Tibial nerve (tissue), 4 donors: ENCODE measurements around the gene SCAF1. TPM values are rescaled to one million over a fixed set of nuclear protein-coding genes. Genes with fewer than 3 reads are reported as not detected.
A peak's percentile ranks its signal among the peaks of the same experiment; 100 is the strongest.

Experiments used
- DNase-seq, 2 donors: peaks; one replicate each; pipeline ENCODE4 v3.0.0-alpha.2; 2019; ENCODE audit warnings: low spot score in 2 of 2
- H3K27ac ChIP-seq, 4 donors: fragments of 200-600 bp; sonication (generic) in 3 of 4; one replicate each; pipeline ENCODE4 v1.5.1; 2017 to 2019; ENCODE audit warnings: mild to moderate bottlenecking in 1 of 4
- H3K27me3 ChIP-seq, 2 donors: fragments of 200-600 bp; sonication (generic) in 1 of 2; one replicate each; pipeline versions ENCODE4 v1.5.1 to v1.6.0; 2017 to 2019
- H3K36me3 ChIP-seq, 3 donors: fragments of 200-600 bp; sonication (generic); one replicate each; pipeline ENCODE4 v1.5.1; 2018 to 2019
- H3K4me1 ChIP-seq, 4 donors: fragments of 200-600 bp; sonication (generic) in 3 of 4; one replicate each; pipeline ENCODE4 v1.5.1; 2017 to 2019
- H3K4me3 ChIP-seq, 4 donors: fragments of 200-600 bp; sonication (generic) in 3 of 4; one replicate each; pipeline ENCODE4 v1.5.1; 2017 to 2019; ENCODE audit warnings: mild to moderate bottlenecking in 1 of 4, moderate library complexity in 1 of 4
- H3K9me3 ChIP-seq, 4 donors: fragments of 200-600 bp; sonication (generic) in 3 of 4; one replicate each; pipeline ENCODE4 v1.5.1; 2017 to 2019
- CTCF ChIP-seq, 5 experiments: fragments of 200-600 bp in 3 of 5; fragments of 450-650 bp in 2 of 5; sonication (generic) in 3 of 5; IDR thresholded peaks; one replicate each; pipeline ENCODE4 v1.5.1; 2016 to 2019; ENCODE audit warnings: antibody characterized with exemption in 5 of 5, mild to moderate bottlenecking in 3 of 5, moderate library complexity in 2 of 5
- EP300 ChIP-seq, 2 donors: sonication (generic); formaldehyde crosslinking; IDR thresholded peaks; one replicate each; pipeline ENCODE4 v1.6.1; 2017; ENCODE audit warnings: antibody characterized with exemption in 2 of 2, mild to moderate bottlenecking in 1 of 2
- POLR2A ChIP-seq, 2 donors: fragments of 450-650 bp; IDR thresholded peaks; one replicate each; pipeline ENCODE4 v1.6.1; 2017; ENCODE audit warnings: antibody characterized with exemption in 2 of 2, mild to moderate bottlenecking in 2 of 2, moderate library complexity in 2 of 2
- WGBS, 2 donors: methylation state at CpG; one replicate each; pipeline ENCODE4 v1.1.5; 2018; 5-methylcytosine and 5-hydroxymethylcytosine counted together
- total RNA-seq, 4 donors: library from RNA; depleted of rRNA; stranded (reverse); fragments of >200 nt; gene quantifications; one replicate each; pipeline ENCODE4 v1.1.0, GENCODE V29; 2016

Gene SCAF1
- total RNA-seq, 4 donors from 2014 or later = 20.1 to 53.7 (median 31.1) TPM

- Histone ChIP-seq H3K36me3 (peaks cover 0 to 68% (median 23%) of the 10 kb centered on the region in 3 donors), H3K27me3 (peaks cover 0 to 27% of the 10 kb centered on the region in 2 donors), H3K4me1 (peaks cover 0 to 27% (median 10%) of the 10 kb centered on the region in 4 donors), H3K27ac (peak overlapping the region in 1 of 4 donors; percentile 29), H3K4me3 (no peak overlapping the region), H3K9me3 (no peaks in the 10 kb centered on the region)
- 65 to 69% methylated on average over 7 to 12 of the region's 12 CpGs for WGBS, 2 donors
- no peak for TF ChIP-seq POLR2A (IDR thresholded peaks at IDR 0.05)
- no peak for TF ChIP-seq EP300 (IDR thresholded peaks at IDR 0.05)
- TF ChIP-seq CTCF (IDR thresholded peaks at IDR 0.05) = no peak
- no peak for DNase-seq
Observed at GRCh38 chr19:49687150-49687549, 45.1 kb downstream of the SCAF1 start.

- no peaks in the 10 kb centered on the region for H3K9me3 ChIP-seq
- peak overlapping the region in 1 of 4 donors; percentile 49 for H3K4me3 ChIP-seq
- H3K27me3 ChIP-seq = peaks cover 0 to 33% of the 10 kb centered on the region in 2 donors
- peak overlapping the region in 1 of 4 donors; percentile 57 for H3K27ac ChIP-seq
- no peak for TF ChIP-seq EP300 (IDR thresholded peaks at IDR 0.05)
- no peak for TF ChIP-seq POLR2A (IDR thresholded peaks at IDR 0.05)
- no peak for TF ChIP-seq CTCF (IDR thresholded peaks at IDR 0.05)
- no peak for DNase-seq
- H3K36me3 ChIP-seq = peaks cover 0 to 62% (median 19%) of the 10 kb centered on the region in 3 donors
- 63 to 74% methylated on average over 22 to 26 of the region's 26 CpGs for WGBS, 2 donors
- peaks cover 0 to 27% (median 10%) of the 10 kb centered on the region in 4 donors for H3K4me1 ChIP-seq
Observed at GRCh38 chr19:49687566-49688316, 45.7 kb downstream of the SCAF1 start.

- Histone ChIP-seq H3K36me3 (peaks cover 0 to 53% (median 19%) of the 10 kb centered on the region in 3 donors), H3K27ac (peak overlapping the region in 1 of 4 donors; percentile 60), H3K4me3 (peak overlapping the region in 1 of 4 donors; percentile 49), H3K9me3 (no peaks in the 10 kb centered on the region), H3K27me3 (peaks cover 0 to 39% of the 10 kb centered on the region in 2 donors), H3K4me1 (peaks cover 0 to 27% (median 10%) of the 10 kb centered on the region in 4 donors)
- no peak for DNase-seq
- TF ChIP-seq CTCF (IDR thresholded peaks at IDR 0.05) (no peak), EP300 (IDR thresholded peaks at IDR 0.05) (no peak), POLR2A (IDR thresholded peaks at IDR 0.05) (no peak)
- WGBS, 2 donors = 67 to 78% methylated on average over 10 to 12 of the region's 12 CpGs
Observed at GRCh38 chr19:49688531-49689132, 46.6 kb downstream of the SCAF1 start.

- peaks cover 0 to 27% (median 10%) of the 10 kb centered on the region in 4 donors for H3K4me1 ChIP-seq
- H3K27me3 ChIP-seq = peaks cover 0 to 39% of the 10 kb centered on the region in 2 donors
- no peaks in the 10 kb centered on the region for H3K9me3 ChIP-seq
- H3K27ac ChIP-seq = peak within 1 kb of the TSS in 3 of 4 donors; percentile 13 to 60 (median 15)
- TF ChIP-seq CTCF (IDR thresholded peaks at IDR 0.05) (peak; percentile 25 to 42 (median 36)), EP300 (IDR thresholded peaks at IDR 0.05) (no peak), POLR2A (IDR thresholded peaks at IDR 0.05) (no peak)
- WGBS, 2 donors = 32 to 36% methylated on average over 45 to 52 of the region's 54 CpGs
- no peak for DNase-seq
- peaks cover 0 to 45% (median 16%) of the 10 kb centered on the region in 3 donors for H3K36me3 ChIP-seq
- H3K4me3 ChIP-seq = peak within 1 kb of the TSS; percentile 24 to 49 (median 35)
Observed at GRCh38 chr19:49689133-49690078, 47.4 kb downstream of the SCAF1 start, which contains the start of gene ADM5. ADM5 (plus strand) TSS chr19:49689594; CDS start chr19:49689838, 244 bp downstream.
